ENCODE results near the gene COX6A2.
"Not testable (repeated sequence)": the region's sequence is repeated elsewhere in the genome, so short reads cannot be mapped to it uniquely, and the experiment has no call there.

The COX6A2 gene

GRCh38 chr16:31438414-31438813 is 10.3 kb upstream of the COX6A2 start:
- DNase-seq (ENCODE audit: low spot score) = no peak

- DNase-seq (ENCODE audit: low spot score) = no peak
These were observed 8.3 kb upstream of the COX6A2 start for GRCh38 chr16:31436221-31437045.

- no peak for DNase-seq (ENCODE audit: low spot score)
These were observed 7.4 kb upstream of the COX6A2 start for GRCh38 chr16:31435341-31436220.

- no peak for DNase-seq (ENCODE audit: low spot score)
These were observed 2.4 kb upstream of the COX6A2 start for GRCh38 chr16:31430380-31431052.

- DNase-seq (ENCODE audit: low spot score) = no peak
These were observed 1.6 kb upstream of the COX6A2 start for GRCh38 chr16:31429796-31430195.

GRCh38 chr16:31429314-31429713 is 1.2 kb upstream of the COX6A2 start:
- no peak for DNase-seq (ENCODE audit: low spot score)

- no peak for DNase-seq (ENCODE audit: low spot score)
These were observed 583 bp upstream of the COX6A2 start for GRCh38 chr16:31428638-31429247.

GRCh38 chr16:31427441-31428278 is 500 bp downstream of the COX6A2 start:
- DNase-seq (ENCODE audit: low spot score) = peak; percentile 16

- DNase-seq (ENCODE audit: low spot score) = no peak
These were observed 4.4 kb downstream of the COX6A2 start for GRCh38 chr16:31423801-31424200.

- DNase-seq (ENCODE audit: low spot score) = no peak
These were observed 4.9 kb downstream of the COX6A2 start for GRCh38 chr16:31423241-31423640.

- DNase-seq (ENCODE audit: low spot score) = no peak
These were observed 6.6 kb downstream of the COX6A2 start for GRCh38 chr16:31421587-31421986.

- no peak for DNase-seq (ENCODE audit: low spot score)
These were observed 8.1 kb downstream of the COX6A2 start for GRCh38 chr16:31420037-31420436.

- DNase-seq (ENCODE audit: low spot score) = no peak
These were observed 10.2 kb downstream of the COX6A2 start for GRCh38 chr16:31417916-31418315.

- DNase-seq (ENCODE audit: low spot score) = not testable (repeated sequence)
These were observed 11.1 kb downstream of the COX6A2 start for GRCh38 chr16:31417036-31417435.

GRCh38 chr16:31416371-31416770 is 11.8 kb downstream of the COX6A2 start:
- no peak for DNase-seq (ENCODE audit: low spot score)

- DNase-seq (ENCODE audit: low spot score) = no peak
These were observed 13.5 kb downstream of the COX6A2 start for GRCh38 chr16:31414706-31415105.

GRCh38 chr16:31413943-31414342 is 14.2 kb downstream of the COX6A2 start:
- DNase-seq (ENCODE audit: low spot score) = no peak

- DNase-seq (ENCODE audit: low spot score) = no peak
These were observed 14.8 kb downstream of the COX6A2 start for GRCh38 chr16:31413381-31413780.

- DNase-seq (ENCODE audit: low spot score) = no peak
These were observed 15.4 kb downstream of the COX6A2 start for GRCh38 chr16:31412750-31413149.

GRCh38 chr16:31411024-31411844 is 16.9 kb downstream of the COX6A2 start:
- no peak for DNase-seq (ENCODE audit: low spot score)
